GM19240 (cell line): ENCODE measurements around the gene SND1.

Experiments used
- DNase-seq: peaks from one replicate; pipeline ENCODE4 v3.0.0; 2011; ENCODE audit warnings: low spot score; ENCODE audit not compliant: insufficient read length

Gene SND1

DNA sequence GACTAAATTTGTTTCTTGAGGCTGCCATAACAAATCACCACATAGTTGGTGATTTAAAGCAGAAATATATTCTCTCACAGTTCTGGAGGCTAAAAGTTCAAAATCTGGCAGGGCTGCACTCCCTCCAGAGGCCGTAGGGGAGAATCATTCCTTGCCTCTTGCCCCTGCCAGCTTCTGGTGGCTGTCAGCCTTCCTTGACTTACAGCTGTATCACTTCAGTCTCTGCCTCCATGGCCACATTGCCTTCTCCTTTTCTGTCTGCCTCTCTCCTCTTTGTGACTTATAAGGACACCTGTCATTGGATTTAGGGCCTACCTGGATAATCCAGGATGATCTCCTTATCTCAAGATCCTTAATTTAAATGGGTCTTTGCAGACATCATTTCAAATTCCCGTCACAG is 385.1 kb downstream of the SND1 start:
- DNase-seq: no peak

DNA sequence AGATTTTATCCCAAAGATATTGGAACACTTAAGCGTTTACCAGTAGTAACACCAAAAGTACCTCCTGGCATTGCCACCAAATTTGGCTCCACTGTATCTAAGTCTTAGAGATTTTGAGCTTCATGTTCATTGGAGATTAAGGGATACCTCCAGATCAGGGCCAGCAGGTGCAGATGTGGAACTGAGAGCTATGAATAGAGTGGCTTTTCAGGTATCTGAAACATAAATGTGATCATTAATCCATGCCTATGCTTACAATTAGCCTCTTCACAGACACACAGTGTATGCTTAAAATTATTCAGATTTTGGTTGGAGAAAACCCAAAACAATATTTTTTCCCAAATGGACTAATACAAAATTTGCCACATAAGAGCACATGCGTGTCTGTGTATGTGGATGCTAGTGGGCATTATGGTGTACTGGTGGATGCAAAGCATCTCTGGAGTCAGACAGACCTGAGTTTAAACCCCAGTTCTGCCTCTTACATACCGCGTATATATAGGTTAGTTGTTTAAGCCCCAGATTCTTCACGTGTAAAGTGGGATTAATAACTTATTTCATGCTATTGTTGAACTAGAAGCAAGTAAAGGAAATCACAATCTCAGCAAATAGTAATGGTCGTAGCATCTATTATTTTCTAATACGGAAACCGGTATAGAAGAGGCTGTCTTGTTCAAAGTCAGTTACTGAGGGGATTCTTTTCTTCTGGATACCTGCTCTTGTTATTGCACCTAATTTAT is 386.1 kb downstream of the SND1 start:
- no peak for DNase-seq

DNA sequence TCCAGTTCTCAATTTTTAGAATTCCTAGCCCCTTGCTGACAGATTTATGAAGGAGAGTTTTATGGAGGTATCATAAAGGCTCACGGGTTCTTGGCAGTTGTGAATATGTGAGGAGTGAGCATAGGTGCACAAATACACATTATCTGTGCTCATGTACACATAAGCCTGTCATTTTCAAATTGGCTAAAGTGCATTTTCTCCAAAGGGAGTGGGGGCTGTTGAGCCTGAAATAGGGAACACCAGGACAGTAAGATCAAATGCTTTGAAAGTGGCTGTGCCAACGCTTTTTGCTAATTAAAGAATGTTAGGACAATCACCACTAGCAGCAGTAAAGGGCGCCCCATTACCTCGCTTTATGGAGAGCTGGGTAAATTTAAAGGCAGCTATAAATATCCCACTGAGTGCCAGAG is 387.6 kb downstream of the SND1 start:
- no peak for DNase-seq

DNA sequence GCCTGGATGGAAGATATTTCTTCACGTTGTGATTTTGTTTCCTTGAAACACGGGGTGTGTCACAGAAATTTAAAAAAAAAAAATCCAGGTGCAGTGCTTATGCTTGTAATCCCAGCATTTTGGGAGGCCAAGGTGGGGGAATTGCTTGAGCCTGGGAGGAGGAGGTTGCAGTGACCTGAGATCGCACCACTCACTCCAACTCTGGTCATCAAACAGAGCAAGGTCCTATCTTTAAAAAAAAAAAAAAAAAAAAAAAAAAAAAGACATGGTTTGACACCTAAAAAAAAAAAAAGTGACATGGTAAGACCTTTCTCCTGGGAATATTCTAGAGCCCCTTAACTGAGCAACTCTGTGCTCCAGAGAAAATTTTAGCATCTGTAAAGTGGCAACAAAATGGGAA is 388.2 kb downstream of the SND1 start:
- DNase-seq: no peak

DNA sequence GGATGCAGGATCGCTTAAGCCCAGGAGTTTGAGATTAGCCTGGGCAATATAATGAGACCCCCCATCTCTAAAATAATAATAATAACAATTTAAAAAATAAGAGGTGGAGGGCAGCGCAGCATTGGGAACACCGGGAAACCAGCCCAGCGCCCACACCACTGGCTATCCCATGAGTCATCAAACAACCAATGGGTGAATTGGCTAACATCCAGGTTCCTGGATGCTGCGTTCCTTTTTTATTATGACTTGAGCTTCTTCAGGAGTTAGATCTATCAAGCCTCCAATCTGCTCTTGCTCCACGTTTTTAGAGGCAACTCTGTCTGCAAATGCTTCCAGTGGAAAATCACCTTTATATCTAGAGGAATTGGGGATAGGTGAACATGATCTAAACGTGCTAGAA is 389.2 kb downstream of the SND1 start:
- DNase-seq: no peak

DNA sequence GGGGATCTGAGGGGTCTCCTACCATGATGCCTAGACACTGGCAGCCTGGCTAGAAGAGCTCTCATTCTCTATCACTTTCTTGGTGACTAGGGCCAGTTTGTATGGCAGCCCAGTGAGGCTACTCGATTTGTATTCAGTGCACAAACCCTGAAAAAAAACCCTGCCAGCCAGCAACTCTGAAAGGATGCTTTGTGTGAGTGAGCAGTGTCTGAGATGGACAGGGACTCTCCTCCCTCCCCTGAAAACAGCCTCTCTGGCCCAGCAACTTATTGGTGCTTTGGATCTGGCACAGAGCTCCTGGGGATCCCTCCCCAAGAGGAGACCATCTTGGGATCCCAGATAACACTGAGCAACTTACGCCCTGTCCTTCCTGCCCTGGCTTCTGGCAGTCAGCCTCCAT is 390.0 kb downstream of the SND1 start:
- DNase-seq: no peak

DNA sequence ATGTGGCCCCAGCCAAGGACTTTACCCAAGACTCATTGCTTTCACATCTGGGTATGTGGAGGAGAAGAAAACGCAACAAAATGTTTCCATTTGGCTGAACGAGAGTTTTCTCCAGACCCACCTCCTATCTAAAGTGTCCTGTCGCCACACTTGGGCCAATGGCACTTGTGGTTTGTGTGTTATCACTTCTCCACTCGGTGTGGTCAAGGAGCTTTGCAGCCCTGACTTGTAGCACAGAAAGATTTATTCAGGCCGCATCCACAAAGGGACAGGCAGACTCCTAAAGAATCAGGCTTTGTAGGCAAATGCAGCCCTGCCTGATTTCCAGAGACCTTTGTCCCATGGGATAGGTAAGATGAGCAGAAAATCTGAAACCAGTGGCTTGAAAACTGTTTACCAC is 392.1 kb downstream of the SND1 start:
- DNase-seq: no peak

DNA sequence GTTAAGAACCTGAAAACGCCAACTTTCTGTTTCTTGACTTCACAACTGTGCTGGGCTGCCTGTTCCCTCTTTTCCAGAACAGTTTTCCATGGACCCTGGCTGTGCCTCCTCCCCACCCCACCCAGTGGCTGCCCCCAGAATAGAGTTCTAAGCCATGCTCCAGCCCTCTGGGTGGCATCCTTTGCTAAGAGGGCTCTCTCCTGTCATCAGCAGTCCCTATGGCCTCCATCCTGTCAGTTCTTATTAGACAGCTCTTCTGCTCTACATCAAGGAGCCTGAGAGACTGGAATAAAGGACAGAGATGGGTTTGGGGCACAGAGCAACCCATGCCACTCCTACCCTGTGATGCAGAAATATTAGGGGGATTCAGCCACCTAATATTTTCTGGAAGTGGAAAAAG is 393.2 kb downstream of the SND1 start:
- DNase-seq: no peak

DNA sequence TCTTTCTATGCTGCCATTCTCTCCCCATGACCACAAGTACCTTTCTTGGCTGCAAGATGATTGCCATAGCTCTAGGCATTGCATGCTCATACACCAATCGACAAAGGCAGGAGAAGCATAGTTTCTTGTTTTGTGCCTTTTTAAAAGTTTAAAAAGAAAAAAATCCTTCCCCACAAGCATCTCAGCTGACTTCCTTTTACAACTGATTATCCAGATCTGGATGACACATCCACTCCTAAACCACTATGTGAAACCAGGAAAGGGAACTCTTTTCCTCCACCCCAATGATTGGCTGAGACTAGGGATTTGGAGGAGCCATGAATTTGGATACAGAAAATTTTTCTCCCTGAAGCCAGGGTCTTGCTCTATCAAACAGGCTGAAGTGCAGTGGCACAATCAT is 393.8 kb downstream of the SND1 start:
- no peak for DNase-seq

DNA sequence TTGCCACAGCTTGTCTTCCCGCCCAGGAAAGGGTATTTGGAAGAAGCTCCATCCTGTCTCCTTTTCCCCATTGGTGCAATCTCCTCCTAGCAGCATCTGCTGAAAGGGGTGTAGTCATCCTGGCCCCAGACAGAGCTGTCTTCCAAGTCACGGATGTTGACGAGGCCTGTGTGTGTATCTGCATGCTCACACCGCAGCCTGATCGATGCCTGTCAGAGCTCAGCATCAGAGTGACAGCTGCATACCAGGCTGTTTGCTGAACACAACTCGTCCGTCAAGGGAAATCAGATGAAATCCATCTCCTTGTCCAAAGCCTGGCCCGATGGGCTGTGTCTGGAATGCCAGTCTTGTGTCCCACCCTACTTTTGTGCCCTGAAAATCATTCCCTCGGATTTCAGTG is 400.4 kb downstream of the SND1 start:
- no peak for DNase-seq

DNA sequence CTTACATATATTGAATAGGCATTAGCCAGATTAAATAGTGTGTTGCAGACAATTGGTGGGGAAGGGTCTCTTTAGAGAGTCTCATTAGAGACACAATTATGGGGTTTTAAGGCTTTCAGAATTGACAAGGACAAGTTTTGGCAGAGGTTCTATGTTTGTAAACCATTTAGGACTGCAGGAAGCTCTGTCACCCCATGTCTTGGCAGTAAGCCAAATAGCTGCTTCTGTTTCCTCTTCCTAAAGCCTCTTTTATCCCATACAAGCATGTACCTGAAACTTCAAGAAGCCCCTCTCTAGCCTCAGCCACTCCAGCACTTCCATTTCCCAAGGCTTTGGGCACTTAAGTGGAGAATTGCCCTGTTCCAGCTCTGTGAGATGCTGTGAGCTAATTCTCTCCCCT is 401.0 kb downstream of the SND1 start:
- no peak for DNase-seq

DNA sequence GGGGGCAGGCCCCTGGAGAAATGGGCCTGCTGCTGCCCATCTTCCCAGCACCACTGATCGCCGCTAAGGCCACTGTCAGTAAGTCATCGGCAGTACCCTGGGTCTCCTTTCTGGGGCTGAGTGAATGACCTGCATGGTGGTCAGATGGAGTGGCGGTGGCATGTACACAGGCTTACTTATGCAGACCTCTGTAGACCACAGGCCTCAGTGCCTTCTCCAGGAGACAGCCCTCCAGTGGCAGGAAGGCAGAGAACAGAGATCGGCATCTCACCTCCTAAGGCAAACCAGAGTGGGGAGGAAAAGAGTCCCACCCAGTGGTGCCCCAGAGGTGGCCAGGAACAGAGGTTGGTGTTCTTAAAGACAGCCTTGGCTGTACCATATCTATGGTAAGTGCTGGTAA is 402.0 kb downstream of the SND1 start:
- no peak for DNase-seq

DNA sequence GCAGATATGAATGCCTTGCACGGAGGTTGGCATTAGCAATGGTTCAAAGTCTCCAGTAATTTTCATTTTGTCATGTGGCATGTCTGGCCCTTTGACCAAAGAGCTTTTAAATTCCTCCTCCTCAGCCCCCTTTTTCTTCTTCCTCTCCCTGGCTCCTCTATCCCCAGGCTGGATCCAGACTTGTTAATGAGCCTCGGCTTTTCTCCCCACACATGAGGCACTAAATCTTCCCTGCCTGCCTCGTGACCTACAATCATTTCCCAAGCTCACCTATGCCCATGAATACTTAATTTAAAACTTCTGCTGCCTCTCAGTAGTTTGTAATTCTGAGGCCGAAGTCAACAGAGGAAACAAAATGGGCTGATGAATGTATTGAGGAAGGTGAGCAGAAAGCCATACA is 402.5 kb downstream of the SND1 start:
- DNase-seq: no peak

DNA sequence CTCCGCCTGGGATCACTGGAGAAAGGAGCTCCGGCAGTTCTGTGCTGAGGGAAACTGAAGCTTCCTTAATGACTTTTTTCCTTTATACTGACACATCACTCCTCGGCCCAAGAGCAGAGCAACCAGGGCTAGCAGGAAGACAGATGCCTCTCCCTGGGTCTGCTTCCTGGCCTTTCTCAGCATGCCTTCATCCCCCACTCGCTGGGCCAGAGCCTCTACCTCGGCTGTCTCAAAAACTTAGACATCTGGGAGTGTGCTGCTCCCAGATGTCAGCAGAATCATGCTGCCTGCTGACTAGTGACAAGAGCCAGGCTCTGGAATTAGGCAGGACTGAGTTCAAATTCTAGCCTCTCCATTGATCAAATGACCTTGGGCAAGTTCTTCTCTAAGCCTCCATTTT is 403.6 kb downstream of the SND1 start:
- no peak for DNase-seq

DNA sequence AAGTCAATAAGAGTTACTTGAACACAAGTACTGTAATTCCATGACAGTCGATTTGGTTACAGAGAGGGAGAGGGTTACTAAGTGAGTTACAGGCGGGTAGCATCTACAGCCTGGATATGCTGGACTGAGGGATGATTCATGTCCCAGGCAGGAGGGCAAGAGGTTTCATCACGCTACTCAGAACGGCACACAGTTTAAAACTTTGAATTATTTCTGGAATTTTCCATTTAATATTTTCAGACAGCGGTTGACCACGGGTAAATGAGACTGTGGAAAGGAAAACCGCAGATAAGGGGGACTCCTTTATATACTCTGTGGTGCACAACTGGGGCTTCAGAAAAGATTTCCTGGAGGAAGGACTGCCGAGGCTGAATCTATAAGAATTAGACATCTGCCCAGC is 404.9 kb downstream of the SND1 start:
- no peak for DNase-seq

DNA sequence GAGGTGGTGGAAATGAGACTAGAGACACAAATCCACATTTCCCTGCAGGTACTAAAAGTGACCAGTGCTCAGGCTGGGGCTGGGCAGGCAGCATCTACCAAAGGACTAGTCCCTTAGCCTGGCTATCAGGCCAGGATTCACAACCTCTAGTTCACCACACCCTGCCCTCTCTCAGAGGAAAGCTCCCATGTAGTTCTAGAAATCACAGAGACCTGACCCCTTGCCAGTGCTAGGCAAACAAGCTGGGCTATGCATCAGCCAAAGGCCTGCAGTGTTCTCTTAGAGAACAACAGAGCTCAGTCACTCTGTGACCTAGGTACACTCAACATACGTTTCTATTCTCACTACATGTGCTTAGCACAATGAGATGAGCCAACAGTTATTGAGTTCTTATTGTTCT is 405.9 kb downstream of the SND1 start:
- no peak for DNase-seq

DNA sequence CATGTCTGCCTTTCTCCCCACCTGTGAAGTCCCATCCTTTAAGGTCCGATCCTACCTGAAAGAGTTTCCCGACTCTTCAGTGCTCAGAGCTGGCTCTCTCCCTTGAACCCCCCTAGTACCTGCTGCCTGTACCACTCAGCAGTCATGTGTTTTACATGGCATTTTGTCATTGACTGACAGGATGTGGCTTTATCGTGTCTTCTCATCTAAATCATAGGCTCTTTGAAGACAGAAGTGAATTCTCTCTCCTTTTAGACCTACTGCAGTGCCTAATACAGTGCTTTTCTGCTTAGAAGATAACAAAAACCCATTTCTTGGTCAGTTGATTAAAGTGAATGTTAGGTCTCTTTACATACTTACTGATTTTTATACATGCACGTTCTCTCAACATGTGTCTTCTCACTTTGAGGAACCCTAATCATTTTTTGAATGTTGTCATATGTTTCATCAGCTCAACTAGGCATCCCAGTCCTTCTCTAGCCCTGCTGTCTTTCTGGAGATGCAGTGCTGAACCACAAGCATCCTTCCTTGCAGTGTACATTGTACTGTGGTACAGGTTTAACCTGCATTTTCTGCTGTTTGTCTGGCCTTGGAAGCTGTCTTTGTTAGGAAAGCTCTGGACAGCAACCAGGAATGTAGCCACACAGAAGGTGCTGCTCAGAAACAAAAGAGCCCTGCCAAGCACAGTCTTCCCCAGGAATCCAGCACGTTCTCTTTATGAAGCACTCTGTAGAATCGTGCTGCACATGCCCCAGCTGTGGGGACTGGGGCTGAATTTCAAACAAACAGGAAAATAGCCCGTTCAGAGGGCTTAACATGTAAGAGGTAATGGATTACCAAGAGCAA is 407.4 kb downstream of the SND1 start:
- DNase-seq: no peak

DNA sequence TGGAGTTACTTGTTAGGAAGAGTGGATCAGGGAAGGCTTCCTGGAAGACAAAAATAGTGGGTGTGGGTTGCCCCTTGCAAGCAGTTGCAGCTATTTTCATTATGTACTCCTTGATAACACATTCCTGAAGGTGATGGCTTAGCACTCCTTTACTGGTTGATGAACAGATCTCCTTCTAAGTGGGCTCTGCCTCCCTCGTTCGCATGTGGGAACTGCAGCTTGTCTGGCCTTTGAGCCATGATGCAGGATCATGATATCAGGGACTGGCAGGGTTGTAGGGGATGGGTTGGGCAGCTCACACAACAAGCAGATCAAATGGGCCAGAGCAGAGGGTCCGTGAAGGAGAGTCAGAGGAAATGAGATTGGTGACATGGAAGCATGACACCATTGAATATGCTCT is 408.0 kb downstream of the SND1 start:
- DNase-seq: no peak

DNA sequence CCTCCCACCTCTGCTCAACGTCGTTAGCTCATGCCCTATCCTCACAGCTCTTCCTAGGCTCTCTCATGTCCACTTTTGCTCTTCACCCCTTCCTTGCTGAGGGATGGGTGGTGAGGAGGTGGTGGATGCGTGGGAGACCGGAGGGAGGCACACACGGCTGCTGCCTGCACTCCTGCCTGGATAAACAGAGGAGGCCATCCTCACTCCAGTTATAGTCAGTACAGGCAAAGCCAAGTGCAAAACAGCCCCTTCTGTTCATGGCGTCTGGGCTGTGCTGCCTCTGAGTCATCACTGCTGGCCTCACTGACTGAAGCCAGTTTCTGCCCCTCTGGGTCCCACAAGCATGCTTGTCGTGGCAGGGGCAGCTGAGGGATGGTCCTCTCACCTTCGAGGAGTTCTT is 411.1 kb downstream of the SND1 start:
- DNase-seq: no peak

DNA sequence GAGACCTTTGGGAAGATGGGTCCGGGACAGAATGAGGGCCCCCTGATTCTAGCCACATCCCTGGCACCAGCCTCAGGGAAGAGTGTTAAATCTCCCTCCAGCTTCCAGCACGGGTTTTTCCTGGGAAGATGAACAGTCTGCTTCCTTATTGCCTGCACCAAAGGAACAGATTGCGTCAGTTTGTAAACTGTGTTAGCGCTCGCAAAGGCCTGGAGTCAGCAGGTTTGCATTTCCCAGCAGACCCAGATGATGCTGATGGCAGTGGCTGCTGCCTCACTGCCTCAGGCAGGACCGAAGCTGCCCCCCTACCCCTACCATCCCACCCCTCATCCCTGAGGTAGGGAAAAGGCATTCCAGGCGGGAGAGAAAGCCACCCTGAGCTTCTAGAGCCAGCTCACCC is 413.9 kb downstream of the SND1 start:
- no peak for DNase-seq

DNA sequence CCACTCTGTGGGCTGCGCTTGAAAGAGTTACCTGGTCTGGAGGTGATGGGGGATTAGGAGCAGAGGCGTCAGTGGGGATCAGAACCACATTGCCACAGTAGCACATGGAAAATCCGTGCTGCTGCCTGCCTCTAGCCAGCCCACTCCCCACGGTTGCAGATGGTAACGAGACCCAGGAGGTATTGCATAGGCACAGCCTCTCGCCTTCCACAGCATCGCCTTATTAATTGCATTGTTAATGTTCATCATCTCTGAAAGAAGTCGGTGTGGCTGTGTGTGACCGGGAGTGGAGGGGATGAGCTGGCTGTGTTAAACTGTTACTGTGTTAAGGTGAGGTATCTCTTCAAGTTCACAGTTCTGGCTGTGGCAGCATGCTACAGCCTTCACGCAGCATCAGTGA is 414.4 kb downstream of the SND1 start:
- no peak for DNase-seq

DNA sequence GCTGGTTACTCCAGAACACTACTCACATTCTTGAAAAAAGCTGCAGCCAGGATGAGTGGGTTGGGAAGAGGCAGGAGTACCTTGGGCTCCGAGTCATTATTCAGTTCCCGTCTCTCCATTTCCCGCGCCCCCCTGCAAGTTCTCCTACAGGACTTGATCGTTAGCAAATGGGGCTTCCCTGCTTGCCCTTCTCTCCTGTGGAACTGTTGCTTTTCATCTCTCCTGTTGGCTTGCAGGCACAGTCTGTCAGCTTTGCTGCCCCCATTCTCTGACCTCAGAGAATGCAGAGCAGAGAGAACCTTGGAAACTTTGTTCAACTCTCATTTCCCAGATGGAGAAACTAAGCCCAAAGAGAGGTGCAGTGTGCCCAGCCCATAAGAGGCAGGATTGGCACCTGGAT is 414.9 kb downstream of the SND1 start:
- DNase-seq: no peak

DNA sequence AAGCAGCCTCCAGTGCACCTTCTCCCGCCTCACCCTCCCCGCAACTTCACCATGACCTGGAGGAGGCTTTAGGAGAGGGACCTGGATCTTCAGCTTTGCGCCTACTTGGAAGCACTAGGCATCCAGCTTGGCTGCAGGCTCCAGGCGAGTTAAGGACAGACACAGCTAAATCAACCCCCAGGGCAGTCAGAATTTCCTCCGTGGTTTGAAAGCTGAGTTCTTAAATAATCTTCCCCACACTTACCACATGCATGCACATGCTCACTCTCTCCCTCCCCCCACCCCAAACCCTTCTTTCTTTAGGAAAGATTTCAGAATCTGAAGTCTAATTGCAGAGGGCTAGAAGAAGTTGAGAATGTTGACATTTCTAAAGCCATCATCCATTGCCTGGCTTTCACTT is 416.0 kb downstream of the SND1 start:
- DNase-seq: no peak
